Measurements from ENCODE around the gene YIPF6.
"Not testable (repeated sequence)": the region's sequence is repeated elsewhere in the genome, so short reads cannot be mapped to it uniquely, and the experiment has no call there.

Gene YIPF6, protein sequence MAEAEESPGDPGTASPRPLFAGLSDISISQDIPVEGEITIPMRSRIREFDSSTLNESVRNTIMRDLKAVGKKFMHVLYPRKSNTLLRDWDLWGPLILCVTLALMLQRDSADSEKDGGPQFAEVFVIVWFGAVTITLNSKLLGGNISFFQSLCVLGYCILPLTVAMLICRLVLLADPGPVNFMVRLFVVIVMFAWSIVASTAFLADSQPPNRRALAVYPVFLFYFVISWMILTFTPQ
- total RNA-seq = 40.2 to 70.1 (median 53.8) reads per million in 18 experiments

DNA sequence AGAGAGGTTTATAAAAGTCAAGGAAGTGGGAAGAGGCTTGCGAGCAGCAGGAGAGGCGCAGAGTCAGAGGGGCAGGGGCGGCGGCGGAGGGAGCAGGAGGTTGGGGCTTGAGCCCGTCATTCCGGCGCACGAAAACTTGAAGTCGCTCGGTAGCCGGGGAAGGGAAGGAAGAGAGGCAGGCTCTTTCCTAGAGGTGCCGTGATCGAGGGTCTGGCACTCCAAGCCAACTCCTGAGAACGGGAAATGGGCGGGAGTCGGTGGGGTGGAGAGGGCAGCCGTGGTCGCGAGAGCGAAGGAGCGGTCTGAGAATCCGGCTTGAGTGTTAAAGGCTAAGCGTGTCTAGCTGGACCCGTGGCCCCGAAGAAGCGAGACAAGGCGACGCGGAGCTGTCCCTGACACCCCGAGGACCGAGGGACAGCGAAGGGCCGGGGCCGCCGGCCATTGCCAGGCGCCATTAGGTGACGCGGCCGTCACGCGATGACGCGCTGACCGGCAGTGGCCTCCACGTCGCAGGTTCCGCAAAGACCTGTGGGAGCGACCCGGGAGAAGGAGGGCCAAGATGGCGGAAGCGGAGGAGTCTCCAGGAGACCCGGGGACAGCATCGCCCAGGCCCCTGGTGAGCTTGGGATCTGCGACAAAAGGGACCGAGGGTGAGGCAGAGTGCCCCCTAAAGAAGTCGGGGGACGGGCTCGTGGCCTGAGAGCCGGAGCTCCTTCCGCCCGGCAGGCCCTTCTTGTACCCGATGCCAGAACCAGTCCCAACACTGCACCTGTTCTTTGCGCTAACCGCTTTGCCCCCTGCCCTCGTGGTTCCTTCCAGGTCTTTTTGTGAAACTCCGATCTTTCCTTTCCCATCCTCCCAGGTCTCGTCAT, at the start of gene YIPF6:
Gene YIPF6, plus strand, starts transcription at position 544 of the 872 bp plus-strand sequence. Its CDS starts 16 bp downstream, at position 560.
- peak; percentile 70 to 81 for DNase-seq

DNA sequence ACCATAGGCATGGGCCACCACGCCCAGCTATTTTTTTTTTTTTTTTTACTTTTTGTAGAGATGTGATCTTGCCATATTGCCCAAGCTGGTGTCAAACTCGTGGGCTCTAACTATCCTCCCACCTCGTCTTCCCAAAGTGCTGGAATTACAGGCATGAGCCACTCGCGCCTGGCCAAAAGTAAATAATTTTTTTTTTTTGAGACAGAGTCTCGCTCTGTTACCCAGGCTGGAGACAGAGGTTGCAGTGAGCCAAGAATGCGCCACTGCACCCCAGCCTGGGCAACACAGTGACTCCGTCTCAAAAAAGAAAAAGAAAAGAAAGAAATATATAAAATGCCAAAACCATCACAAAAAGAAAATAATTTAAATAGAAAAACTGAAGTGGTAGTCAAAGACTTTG, 47.1 kb upstream of the YIPF6 start:
- no peak for DNase-seq

DNA sequence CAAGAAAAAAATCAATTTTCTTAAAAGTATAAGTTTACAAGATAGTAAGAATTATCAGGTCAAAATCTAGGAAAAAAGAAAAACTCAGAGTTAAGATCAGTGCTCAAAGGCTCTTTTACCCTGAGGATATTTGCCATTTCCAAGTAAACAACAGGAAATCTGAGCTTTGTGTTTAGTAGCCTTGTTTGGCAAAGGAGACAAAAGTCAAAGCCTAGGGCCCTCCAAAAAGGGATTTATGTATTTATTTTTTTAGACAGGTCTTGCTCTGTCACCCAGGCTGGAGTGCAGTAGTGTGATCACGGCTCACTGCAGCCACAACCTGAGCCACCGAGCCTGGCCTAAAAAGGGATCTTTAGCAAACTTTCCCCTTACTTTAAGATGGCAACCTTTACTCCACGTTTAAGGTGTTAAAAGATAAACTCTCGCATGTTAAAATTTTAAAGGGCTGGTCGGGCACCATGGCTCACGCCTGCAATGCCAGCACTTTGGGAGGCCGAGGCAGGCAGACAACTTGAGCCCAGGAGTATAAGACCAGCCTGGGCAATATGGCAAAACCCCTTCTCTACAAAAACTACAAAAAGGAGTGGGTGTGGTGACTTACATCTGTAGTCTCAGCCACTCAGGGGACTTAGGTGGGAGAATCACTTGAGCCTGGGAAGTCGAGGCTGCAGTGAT, 44.2 kb upstream of the YIPF6 start:
- no peak for DNase-seq

DNA sequence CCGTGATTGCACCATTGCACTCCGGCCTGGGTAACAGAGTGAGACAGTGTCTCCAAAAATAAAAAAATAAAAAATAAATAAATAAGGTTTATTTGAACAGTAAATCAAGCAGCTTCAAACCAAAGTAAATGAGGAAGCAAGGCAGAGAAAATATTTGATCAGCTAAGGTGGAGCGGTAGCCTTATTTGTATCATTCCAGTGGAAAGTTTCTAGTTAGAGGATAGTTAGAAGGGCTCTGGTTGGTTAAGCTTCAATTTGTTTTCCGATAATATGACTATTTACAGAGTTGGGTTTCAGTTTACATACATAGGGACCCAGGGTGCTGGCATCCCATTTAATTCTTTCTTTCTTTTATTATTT, 43.7 kb upstream of the YIPF6 start:
- no peak for DNase-seq

DNA sequence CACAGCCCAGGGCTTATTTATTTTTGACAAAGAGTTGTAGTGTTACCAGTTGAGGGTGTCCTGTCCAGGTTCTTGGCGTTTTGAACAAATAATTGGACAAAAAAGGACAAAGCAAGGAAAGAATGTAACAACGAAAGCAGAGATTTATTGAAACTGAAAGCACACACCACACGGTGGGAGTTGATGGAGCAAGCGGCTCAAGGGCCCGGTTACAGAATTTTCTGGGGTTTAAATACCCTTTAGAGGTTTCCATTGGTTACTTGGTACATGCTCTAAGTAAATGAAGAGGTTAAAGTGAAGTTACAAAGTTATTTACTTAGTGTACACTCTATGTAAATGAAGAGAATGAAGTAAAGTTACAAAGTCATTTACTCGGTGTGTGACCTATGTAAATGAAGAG, 37.8 kb upstream of the YIPF6 start:
- DNase-seq = no peak

DNA sequence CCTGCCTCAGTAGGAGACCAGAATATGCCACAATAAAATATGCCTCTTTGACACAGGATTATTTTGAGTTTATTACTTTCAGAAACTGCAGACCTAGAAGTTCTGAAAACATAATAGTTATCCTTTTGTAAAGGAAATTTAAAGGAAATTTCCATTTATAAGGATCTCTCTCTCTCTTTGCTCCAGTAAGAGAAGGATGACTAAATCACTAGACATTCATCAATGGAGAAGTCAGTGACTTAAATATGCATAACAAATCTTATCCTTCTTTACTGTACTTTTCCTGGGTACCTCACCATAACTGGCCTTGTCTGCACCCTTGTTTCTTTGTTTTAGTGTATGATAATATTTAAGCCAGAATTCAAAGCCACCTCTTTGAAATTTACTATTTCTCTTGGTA, 37.3 kb upstream of the YIPF6 start:
- DNase-seq = no peak

DNA sequence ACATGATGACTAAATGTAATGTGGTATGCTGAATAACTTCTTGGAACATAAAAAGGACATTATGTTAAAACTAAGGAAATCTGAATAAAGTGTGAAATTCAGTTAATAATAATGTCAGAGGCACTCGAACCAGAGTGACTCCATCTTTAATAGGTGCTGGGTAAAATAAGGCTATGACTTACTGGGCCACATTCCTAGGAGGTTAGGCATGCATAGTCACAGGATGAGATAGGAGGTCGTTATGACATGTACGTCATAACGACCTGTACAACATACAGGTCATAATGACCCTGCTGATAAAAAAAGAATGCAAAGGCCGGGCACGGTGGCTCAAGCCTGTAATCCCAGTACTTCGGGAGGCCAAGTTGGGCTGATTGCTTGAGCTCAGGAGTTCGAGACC, 36.7 kb upstream of the YIPF6 start:
- no peak for DNase-seq

DNA sequence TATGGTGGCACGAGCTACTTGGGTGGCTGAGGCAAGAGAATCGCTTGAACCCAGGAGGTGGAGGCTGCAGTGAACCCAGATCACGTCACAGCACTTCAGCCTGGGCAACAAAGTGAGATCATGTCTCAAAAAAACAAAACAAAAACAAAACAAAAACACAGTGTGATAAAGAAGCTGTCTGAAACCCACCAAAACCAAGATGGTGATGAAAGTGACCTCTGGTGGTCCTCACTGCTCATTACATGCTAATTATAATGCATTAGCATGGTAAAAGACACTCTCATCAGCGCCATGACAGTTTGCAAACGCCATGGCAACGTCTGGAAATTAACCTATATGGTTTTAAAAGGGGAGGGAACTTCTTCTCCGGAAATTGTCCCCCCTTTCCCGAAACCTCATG, 36.2 kb upstream of the YIPF6 start:
- DNase-seq = peak; percentile 8 to 21

DNA sequence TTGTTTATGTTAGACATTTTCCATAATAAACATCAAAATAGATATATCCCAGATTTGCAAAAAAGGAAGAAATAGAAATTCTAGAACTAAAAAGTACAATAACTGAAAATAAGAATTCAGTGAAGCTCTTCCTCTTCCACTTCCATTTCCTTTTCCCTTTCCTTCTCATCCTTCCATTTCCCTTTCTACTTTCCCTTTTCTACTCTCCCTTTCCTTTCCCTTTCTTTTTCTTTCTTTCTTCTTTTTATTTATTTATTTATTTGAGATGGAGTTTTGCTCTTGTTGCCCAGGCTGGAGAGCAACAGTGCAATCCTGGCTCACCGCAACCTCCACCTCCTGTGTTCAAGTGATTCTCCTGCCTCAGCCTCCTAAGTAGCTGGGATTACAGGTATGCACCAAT, 35.0 kb upstream of the YIPF6 start:
- no peak for DNase-seq

DNA sequence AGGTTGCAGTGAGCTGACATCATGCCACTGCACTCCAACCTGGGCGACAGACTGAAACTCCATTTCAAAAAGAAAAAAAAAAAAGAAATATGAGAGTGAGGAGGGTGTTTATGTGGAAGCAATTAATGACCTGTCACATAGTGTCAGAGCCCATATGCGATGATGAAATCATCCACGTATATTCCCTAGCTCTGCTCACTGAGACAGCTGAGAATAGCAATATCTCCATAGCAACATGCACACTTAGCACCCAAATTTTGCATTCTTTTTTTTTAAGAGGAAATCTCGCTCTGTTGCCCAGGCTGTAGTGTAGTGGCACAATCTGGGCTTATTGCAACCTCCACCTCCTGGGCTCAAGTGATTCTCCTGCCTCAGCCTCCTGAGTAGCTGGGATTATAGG, 34.1 kb upstream of the YIPF6 start:
- no peak for DNase-seq

DNA sequence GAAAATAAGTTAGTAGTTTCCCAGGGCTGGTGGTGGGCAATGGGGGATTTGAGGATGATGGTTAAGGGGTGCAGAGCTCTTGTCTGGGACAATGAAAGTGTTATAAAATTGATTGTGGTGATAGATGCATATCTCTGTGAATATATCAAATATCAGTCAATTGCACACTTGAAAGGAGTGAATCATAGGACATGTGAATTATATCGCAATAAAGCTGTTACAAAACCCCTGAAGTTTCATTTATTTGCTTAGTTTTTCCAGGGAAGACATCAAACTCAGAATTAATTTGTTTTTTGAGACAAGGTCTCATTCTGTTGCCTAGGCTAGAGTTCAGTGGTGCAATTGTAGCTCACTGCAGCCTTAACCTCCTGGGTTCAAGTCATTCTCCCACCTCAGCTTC, 17.9 kb upstream of the YIPF6 start:
- peak; percentile 3 to 26 for DNase-seq

DNA sequence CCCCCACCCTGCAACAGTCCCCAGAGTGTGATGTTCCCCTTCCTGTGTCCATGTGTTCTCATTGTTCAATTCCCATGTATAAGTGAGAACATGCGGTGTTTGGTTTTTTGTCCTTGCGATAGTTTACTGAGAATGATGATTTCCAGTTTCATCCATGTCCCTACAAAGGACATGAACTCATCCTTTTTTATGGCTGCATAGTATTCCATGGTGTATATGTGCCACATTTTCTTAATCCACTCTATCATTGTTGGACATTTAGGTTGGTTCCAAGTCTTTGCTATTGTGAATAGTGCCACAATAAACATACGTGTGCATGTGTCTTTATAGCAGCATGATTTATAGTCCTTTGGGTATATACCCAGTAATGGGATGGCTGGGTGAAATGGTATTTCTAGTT, 12.7 kb upstream of the YIPF6 start:
- DNase-seq = not testable (repeated sequence)

DNA sequence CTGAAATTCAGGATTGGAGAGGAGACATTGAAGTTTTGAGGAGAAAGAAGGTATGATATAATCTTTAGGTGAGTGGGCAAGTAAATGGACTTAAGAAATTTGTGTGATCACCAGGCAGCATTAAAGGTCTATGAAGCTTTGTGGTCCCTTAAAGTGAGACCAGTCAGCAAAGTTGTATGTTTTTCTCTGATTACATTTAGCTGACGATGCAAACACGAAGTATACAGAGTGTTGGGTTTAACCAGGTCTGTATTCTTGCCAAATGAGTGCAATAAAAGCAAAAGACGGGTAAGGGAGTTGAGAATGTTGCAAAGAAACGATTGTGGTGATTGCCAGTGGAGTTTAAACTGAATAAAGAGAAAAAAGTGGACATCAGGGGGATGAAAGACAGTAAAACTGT, 11.6 kb upstream of the YIPF6 start:
- no peak for DNase-seq

DNA sequence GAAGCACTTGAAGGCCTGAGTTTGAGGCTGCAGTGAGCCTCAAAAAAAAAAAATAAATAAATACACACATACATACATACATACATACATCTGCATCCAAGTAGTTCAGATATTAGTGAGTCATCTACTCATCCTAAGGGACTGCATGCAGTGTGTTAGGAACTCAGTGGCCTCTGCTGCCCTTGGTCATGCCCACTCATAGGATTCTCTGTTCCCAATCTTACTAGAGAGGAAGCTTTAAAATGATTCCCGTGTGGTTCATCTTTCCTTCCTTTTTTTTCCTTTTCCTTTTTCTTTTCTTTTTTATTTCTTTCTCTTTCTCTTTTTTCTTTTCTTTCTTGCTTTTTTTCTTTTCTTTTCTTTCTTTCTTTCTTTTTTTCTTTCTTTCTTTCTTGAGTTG, 10.9 kb upstream of the YIPF6 start:
- DNase-seq = no peak

DNA sequence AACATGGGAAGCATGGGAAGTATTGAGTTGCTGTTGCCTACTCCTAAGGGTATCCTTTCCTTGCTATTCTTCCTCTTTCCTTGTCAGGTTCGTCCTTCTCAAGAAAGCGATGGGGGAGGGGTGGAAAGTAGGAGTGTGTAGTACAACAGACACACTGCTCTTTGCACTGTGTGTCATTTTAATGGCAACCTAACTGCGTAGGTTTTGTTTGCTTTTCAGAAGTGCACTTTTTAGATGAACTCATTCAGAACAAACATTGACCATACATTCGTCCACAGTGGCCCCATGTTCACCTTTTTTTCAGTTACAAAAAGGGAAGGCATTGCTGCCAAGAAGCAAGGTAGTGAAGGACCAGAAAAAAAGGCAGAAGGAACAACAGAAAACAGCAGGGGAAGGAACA, 10.2 kb upstream of the YIPF6 start:
- DNase-seq = no peak

DNA sequence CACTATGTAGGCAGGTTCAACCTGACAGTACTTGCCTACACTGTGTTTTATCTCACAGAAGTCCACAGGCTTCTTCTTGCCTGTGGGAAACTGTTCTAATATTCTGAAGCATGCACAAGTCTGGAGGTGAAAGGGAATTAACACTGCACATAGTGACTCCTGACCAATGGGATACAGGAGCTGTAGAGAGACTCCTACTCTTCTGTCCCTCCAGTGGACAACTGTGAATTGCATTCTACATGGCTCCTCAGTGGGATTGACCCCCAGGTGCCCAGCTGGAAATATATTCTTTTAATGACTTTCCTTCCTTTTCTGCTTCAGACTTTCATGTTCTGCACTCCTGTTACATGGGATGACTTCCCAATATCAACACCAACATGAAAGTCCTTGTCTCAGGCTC, 8.2 kb upstream of the YIPF6 start:
- DNase-seq = peak; percentile 7 to 8

DNA sequence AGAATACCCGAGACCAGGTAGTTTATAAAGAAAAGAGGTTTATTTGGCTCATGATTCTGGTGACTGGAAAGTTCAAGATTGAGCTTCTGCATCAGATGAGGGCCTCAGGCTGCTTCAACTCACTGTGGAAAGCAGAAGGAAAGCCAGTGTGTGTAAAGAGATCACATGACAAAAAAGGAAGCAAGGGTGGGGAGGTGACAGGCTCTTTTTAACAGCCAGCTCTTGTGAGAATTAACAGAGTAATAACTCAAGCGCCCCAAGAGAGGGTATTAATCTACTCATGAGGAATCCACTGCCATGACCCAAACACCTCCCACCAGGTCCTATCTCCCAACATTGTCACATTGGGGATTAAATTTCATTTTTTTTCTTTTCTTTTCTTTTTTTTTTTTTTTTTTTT, 6.3 kb upstream of the YIPF6 start:
- peak in 1 of 2 donors; percentile 7 for DNase-seq

DNA sequence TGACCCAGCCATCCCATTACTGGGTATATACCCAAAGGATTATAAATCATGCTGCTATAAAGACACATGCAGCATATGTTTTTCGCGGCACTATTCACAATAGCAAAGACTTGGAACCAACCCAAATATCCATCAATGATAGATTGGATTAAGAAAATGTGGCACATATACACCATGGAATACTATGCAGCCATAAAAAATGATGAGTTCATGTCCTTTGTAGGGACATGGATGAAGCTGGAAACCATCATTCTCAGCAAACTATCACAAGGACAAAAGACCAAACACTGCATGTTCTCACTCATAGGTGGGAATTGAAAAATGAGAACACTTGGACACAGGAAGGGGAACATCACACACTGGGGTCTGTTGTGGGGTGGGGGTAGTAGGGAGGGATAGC, 5.1 kb upstream of the YIPF6 start:
- DNase-seq = not testable (repeated sequence)

DNA sequence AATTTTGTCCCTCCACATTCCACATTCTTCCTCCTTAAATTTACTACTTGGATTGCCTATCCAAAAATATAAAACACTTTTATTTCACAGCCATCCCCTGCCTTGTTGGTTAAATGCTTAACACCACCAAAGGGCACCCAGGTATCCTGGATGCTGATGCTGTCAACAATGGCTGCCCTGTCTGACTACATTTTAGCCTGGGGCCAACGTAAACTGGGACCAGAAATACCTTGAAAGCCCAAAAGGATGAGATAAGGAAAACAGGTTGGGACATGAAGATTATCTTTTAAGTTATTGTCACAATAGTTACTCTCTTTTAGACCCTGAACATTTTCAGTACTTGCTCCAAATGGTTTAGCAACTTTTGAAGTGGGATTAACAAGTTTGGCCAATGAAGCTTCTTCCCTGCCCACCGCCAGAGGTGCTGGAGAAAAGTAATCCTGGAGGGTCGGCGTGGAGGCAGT, 775 bp upstream of the YIPF6 start:
- DNase-seq = no peak

DNA sequence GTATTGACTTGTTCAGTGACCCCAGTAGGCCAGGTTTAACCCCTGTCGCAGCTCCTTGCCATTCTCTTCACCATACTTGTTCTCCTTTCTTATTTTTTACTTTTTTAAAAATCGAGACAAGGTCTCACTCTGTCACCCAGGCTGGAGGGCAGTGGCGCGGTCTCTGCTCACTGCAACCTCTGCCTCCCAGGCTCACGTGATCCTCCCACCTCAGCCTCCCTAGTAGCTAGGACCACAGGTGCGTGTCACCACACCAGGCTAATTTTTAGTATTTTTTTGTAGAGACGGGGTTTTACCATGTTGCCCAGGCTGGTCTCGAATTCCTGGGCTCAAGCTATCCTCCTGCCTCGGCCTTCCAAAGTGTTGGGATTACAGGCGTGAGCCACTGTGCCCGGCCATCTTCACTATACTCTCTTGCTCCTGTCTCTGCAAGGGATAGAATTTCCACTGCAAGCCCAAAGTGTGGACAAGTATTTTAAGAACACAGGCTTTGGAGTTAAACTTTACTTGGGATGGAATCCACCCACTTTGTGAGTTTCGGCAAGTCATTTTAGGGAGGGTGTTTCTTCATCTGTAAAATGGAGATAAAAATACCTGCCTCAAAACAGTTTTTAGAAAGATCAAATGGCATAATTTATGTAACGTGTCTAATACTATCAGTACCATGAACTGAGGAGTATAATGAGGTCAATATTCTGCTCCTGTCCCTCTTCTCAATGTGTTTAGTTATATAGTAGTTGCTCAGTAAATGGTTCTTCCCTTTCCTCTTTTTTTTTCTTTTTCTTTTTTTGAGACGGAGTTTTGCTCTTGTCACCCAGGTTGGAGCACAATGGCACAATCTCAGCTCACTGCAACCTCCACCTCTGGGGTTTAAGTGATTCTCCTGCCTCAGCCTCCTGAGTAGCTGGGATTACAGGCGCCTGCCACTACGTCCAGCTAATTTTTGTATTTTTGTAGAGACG, 973 bp downstream of the YIPF6 start:
- no peak for DNase-seq

DNA sequence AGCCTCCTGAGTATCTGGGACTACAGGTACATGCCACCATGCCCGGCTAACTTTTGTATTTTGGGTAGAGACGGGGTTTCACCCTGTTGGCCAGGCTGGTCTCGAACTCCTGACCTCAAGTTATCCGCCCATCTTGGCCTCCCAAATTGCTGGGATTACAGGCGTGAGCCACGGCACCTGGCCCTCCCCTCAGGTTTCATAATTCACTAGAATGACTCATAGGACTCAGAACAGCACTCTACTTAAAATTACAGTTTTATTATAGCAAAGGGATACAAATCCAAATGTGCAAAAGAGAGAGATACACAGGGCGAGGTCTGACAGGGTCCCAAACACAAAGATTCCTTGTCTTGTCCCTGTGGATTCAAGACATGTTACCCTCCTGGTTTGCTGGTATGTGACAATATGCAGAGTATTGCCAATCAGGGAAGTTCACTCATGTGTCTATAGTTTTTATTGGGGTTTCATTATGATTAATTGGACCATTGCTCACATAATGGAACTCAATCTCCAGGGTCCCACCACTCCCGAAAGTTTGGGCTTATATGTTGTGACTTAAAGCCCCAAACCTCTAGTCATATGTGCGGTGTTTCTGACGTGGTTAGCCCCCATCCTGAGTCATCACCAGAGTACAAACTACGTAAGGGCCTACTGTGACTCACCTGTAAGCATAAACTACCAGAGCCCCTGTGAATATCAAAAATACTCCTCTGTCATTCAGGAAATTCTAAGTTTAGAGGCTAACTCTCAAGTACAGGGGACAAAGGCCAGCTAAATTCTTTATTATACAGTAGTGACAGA, 5.2 kb downstream of the YIPF6 start:
- no peak for DNase-seq

DNA sequence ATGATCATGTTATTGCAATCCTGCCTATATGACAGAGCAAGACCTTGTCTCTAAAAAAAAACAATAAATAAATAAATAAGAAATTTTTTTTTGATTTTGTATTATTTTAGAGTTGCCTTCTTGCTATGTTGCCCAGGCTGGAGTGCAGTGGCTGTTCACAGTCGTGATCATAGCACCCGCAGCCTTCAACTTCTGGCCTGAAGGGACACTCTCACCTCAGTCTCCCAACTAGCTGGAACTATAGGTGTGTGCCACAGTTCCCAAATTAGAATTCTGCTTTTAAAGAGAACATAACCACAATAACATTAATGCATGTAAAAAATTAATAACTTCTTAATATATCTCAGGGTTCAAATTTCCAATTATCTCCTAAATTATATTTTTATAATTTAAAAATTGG, 7.8 kb downstream of the YIPF6 start:
- no peak for DNase-seq

Data from inflammatory macrophage (primary cell).